Osteocyte (in vitro differentiated cells): ENCODE data around the gene ZNHIT2. TPM values are rescaled to one million over a fixed set of nuclear protein-coding genes. Genes with fewer than 3 reads are reported as not detected.

Source experiments
- DNase-seq: peaks from one replicate; pipeline ENCODE4 v3.0.0; 2021; ENCODE audit warnings: mixed read lengths; ENCODE audit not compliant: unreplicated experiment; ENCODE audit errors: extremely low spot score
- H3K27ac Mint-ChIP-seq: one replicate; pipeline ENCODE4 v1.8.0; 2021; ENCODE audit warnings: mild to moderate bottlenecking, mixed read lengths; ENCODE audit not compliant: unreplicated experiment
- H3K27me3 Mint-ChIP-seq: one replicate; pipeline ENCODE4 v1.8.0; 2021; ENCODE audit warnings: mixed read lengths; ENCODE audit not compliant: unreplicated experiment
- H3K36me3 Mint-ChIP-seq: one replicate; pipeline ENCODE4 v1.8.0; 2021; ENCODE audit warnings: mixed read lengths; ENCODE audit not compliant: unreplicated experiment
- H3K4me1 Mint-ChIP-seq: one replicate; pipeline ENCODE4 v1.8.0; 2021; ENCODE audit warnings: mixed read lengths; ENCODE audit not compliant: unreplicated experiment
- H3K4me3 Mint-ChIP-seq: one replicate; pipeline ENCODE4 v1.8.0; 2021; ENCODE audit warnings: mild to moderate bottlenecking, moderate library complexity, mixed read lengths; ENCODE audit not compliant: unreplicated experiment
- H3K9me3 Mint-ChIP-seq: one replicate; pipeline ENCODE4 v1.8.0; 2021; ENCODE audit warnings: mixed read lengths; ENCODE audit not compliant: unreplicated experiment
- total RNA-seq: library from RNA; stranded (reverse); gene quantifications from 2 replicates; pipeline ENCODE4 v1.2.1, GENCODE V29; 2021
- TF ChIP-seq, protein P1 (sequence below): fragments of 200-600 bp; sonication (generic); IDR thresholded peaks from 2 replicates; pipeline ENCODE4 v1.5.0; 2021; ENCODE audit warnings: antibody characterized with exemption, mild to moderate bottlenecking, moderate library complexity

ZNHIT2 gene
- total RNA-seq, 1 donor from 2014 or later: 9.0 TPM

DNA sequence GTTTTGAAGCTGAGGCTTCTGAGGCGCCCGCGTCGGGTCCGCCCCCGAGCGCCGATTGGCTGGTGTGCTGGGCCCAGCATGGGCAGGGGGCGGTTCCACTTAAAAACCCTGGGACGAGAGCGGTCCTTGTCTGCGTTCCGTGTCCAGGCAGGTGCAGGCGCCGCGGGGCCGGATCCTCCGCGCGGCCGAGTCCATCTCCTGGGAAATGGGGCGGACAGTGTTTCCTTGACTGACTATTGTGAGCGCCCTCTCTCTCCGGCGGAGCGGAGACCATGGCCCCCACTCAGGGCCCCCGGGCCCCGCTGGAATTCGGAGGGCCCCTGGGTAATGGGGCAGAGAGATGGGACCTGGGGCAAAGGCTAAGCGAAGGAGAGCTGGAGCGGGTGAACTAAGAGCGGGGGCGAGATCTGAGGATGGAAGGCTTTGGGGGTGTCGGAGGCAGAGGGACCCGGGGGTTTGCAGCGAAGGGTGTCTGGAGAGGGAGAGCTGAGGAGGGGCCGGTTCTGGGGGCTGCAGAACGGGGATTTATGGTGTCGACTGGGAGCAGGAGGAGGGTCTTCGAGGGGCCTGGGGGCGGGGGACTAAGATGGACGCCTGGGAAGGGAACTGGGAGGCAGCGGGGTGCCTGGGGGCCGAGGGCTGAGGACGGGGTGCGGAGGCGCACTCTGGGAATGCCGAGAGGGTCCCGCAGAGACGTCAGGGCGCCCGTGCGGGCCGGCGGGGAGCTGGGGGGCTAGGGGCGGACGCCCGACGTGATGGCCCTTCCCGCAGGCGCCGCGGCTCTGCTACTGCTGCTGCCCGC is 5.6 kb downstream of the ZNHIT2 start, which contains the start of gene TM7SF2:
Gene TM7SF2, plus strand, starts transcription at position 129 of the 802 bp plus-strand sequence. Its CDS starts 144 bp downstream, at position 273.
- Mint-ChIP-seq H3K9me3 (no peaks in the 10 kb centered on the region), H3K36me3 (no peaks in the 10 kb centered on the region), H3K27me3 (no peaks in the 10 kb centered on the region), H3K4me1 (peaks cover 28% of the 10 kb centered on the region), H3K4me3 (peak within 1 kb of the TSS; percentile 86), H3K27ac (peak within 1 kb of the TSS; percentile 77)
- peak; percentile 96 for DNase-seq
- TF ChIP-seq, protein P1, sequence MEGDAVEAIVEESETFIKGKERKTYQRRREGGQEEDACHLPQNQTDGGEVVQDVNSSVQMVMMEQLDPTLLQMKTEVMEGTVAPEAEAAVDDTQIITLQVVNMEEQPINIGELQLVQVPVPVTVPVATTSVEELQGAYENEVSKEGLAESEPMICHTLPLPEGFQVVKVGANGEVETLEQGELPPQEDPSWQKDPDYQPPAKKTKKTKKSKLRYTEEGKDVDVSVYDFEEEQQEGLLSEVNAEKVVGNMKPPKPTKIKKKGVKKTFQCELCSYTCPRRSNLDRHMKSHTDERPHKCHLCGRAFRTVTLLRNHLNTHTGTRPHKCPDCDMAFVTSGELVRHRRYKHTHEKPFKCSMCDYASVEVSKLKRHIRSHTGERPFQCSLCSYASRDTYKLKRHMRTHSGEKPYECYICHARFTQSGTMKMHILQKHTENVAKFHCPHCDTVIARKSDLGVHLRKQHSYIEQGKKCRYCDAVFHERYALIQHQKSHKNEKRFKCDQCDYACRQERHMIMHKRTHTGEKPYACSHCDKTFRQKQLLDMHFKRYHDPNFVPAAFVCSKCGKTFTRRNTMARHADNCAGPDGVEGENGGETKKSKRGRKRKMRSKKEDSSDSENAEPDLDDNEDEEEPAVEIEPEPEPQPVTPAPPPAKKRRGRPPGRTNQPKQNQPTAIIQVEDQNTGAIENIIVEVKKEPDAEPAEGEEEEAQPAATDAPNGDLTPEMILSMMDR: no peak

DNA sequence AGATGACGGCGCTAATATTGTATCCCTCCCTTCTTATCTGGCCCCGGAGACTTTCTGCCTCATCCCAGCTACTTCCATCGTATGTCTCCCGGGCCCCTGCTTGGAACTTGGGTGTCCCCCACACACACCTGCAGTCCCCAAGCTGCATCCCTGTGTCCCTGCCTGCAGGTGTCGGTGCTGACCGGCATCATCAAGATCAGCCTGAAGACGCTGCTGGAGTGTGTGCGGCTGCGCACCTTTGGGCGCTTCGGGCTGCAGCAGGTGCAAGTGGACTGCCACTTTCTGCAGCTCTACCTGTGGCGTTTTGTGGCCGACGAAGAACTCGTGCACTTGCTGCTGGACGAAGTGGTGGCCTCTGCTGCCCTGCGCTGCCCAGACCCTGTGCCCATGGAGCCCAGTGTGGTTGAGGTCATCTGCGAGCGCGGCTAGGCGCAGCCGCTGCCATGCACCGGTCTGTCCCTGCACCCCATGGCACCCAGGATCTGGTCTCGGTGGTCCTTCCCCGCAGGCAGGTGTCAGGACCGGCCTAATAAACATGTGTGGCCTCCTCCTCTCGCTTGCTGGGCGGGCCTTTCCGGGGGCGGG is 6.2 kb downstream of the ZNHIT2 start:
- Mint-ChIP-seq H3K4me3 (peak overlapping the region; percentile 86), H3K27ac (no peak overlapping the region), H3K27me3 (no peaks in the 10 kb centered on the region), H3K4me1 (peaks cover 23% of the 10 kb centered on the region), H3K36me3 (no peaks in the 10 kb centered on the region), H3K9me3 (no peaks in the 10 kb centered on the region)
- DNase-seq: no peak
- TF ChIP-seq, protein P1: no peak

DNA sequence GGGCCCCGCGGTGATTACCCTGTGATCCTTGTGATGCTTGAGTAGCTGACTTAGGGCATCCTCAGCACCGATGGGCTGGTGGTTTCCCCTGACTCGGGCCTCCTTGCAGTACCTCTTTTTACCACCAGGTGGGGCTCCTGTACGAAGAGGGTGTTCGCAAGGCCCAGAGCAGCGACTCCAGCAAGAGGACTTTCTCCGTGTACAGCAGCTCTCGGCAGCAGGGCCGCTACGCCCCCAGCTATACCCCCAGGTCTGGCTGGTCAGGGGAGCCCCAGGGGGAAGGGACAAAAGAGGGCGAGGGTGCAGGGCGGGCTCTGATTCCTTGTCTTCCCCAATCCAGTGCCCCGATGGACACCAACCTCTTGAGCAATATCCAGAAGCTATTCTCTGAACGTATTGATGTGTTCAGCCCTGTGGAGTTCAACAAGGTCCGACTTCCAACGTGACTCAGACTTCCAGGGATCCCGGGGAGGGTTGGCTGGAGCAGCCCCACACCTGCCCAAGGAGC is 7.1 kb downstream of the ZNHIT2 start:
- no peak overlapping the region for H3K4me3 Mint-ChIP-seq
- peaks cover 23% of the 10 kb centered on the region for H3K4me1 Mint-ChIP-seq
- H3K27ac Mint-ChIP-seq: no peak overlapping the region
- DNase-seq: peak; percentile 97
- H3K36me3 Mint-ChIP-seq: no peaks in the 10 kb centered on the region
- no peaks in the 10 kb centered on the region for H3K27me3 Mint-ChIP-seq
- TF ChIP-seq, protein P1: peak; percentile 92
- H3K9me3 Mint-ChIP-seq: no peaks in the 10 kb centered on the region

DNA sequence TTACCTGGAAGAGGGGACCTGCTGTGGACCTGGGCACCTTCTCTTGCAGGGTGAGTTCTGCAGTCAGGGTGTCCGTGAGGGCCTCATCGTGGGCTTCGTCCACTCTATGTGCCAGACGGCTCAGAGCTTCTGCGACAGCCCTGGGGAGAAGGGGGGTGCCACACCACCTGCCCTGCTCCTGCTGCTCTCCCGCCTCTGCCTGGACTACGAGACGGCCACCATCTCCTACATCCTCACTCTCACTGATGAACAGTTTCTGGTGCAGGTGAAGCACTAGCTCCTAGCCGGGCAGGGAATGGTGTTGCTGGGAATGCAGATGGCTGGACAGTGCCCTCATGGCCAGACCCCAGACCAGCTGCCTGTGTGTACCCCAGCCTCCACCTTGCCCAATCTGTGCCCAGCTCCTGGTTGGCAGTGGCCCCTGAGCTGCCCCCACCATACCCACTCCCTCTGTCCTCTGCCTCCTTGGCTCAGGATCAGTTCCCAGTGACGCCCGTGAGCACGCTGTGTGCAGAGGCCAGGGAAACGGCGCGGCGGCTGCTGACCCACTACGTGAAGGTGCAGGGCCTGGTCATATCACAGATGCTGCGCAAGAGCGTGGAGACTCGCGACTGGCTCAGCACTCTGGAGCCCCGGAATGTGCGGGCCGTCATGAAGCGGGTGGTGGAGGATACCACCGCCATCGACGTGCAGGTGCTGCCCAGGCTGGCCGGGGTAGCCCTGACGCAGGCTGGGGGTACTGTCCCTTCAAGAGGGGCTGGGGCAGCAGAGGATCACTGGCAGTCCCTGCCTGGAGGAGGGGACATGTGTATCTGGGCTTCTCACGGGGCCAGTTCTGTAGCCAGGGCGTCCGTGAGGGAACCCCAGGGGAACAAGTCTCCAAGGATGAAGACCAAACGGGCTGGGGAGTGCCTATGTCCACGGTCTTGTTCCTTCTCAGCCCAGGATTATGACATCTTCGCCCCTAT is 8.0 kb downstream of the ZNHIT2 start:
- H3K36me3 Mint-ChIP-seq: peaks cover 3% of the 10 kb centered on the region
- no peak for DNase-seq
- peaks cover 23% of the 10 kb centered on the region for H3K4me1 Mint-ChIP-seq
- no peaks in the 10 kb centered on the region for H3K27me3 Mint-ChIP-seq
- no peaks in the 10 kb centered on the region for H3K9me3 Mint-ChIP-seq
- H3K27ac Mint-ChIP-seq: no peak overlapping the region
- TF ChIP-seq, protein P1: no peak
- no peak overlapping the region for H3K4me3 Mint-ChIP-seq
